ENCODE data around the gene SLC2A9. TPM values are rescaled to one million over a fixed set of nuclear protein-coding genes. Genes with fewer than 3 reads are reported as not detected.

Gene SLC2A9
- total RNA-seq, 1 donor from 2014 or later: 4.8 TPM

- no peak for TF ChIP-seq CTCF (IDR thresholded peaks at IDR 0.05; ENCODE audit: unreplicated experiment)
- Mint-ChIP-seq H3K27ac (no peak overlapping the region), H3K36me3 (no peaks in the 10 kb centered on the region), H3K9me3 (no peaks in the 10 kb centered on the region), H3K27me3 (ENCODE audit: low read depth) (peaks cover 11% of the 10 kb centered on the region), H3K4me3 (no peak overlapping the region), H3K4me1 (peaks cover 7% of the 10 kb centered on the region)
- DNase-seq (ENCODE audit: low spot score in 2 of 2, unreplicated experiment in 2 of 2): no peak
Observed at GRCh38 chr4:10001757-10002156, 19.5 kb downstream of the SLC2A9 start.

GRCh38 chr4:9999956-10000561 lies 21.2 kb downstream of the SLC2A9 start:
- Mint-ChIP-seq H3K27ac (no peak overlapping the region), H3K9me3 (no peaks in the 10 kb centered on the region), H3K4me3 (no peak overlapping the region), H3K36me3 (no peaks in the 10 kb centered on the region), H3K27me3 (ENCODE audit: low read depth) (peaks cover 12% of the 10 kb centered on the region), H3K4me1 (no peaks in the 10 kb centered on the region)
- no peak for DNase-seq (ENCODE audit: low spot score in 2 of 2, unreplicated experiment in 2 of 2)
- TF ChIP-seq CTCF (IDR thresholded peaks at IDR 0.05; ENCODE audit: unreplicated experiment): no peak

DNA sequence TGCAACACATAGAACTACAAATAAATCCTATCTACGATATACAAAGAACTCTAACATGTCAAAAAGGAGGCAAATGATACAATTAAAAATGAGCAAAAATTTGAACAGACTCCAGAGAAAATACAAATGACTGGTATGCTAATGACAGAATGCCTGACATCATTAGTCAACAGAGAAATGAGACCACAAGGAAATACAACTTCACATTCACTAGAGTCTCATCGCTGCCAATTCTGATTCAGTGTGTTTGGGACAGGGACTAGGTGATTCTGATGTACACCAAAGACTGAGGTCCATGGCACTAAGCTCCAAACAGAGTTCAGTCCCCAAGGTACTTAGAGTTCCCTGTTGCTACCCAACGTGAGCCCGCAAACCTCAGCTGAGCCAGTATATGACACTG lies 23.4 kb downstream of the SLC2A9 start:
- Mint-ChIP-seq H3K4me1 (no peaks in the 10 kb centered on the region), H3K27ac (no peak overlapping the region), H3K27me3 (ENCODE audit: low read depth) (peaks cover 16% of the 10 kb centered on the region), H3K36me3 (no peaks in the 10 kb centered on the region), H3K4me3 (no peak overlapping the region), H3K9me3 (no peaks in the 10 kb centered on the region)
- no peak for DNase-seq (ENCODE audit: low spot score in 2 of 2, unreplicated experiment in 2 of 2)
- TF ChIP-seq CTCF (IDR thresholded peaks at IDR 0.05; ENCODE audit: unreplicated experiment): no peak

GRCh38 chr4:9996319-9997110 lies 24.8 kb downstream of the SLC2A9 start:
- TF ChIP-seq CTCF (IDR thresholded peaks at IDR 0.05; ENCODE audit: unreplicated experiment): no peak
- DNase-seq (ENCODE audit: low spot score in 2 of 2, unreplicated experiment in 2 of 2): no peak
- Mint-ChIP-seq H3K4me1 (no peaks in the 10 kb centered on the region), H3K27ac (no peak overlapping the region), H3K9me3 (no peaks in the 10 kb centered on the region), H3K36me3 (no peaks in the 10 kb centered on the region), H3K4me3 (no peak overlapping the region), H3K27me3 (ENCODE audit: low read depth) (peaks cover 16% of the 10 kb centered on the region)

DNA sequence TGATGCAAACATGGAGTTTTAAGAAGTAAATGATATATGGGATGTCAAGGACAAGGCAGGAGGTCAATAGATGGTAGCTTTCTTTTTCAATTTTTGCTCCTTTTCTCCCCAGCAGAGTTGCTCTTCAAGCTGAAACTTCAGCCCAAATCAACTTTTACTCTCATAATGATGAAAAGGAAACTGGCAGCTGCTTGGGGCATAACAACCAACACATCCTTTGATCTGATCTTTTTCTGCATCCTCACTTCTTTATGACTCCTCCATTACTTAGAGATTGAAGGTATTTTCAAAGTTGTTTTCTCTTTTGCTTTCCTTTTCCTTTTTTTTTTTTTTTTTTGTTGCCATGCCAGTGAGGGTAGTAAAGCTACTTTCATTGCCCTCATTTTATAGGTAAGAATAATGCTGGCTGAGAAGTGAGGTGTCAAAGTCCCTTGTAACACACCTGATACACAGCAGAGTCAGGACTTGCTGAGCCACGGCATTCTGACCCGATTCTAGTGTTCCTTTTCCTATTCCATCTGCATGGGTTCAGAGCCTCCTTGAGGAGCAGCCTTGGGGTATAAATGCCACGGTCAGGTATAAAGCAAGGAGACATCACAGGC lies 26.9 kb downstream of the SLC2A9 start:
- no peaks in the 10 kb centered on the region for H3K36me3 Mint-ChIP-seq
- no peak for DNase-seq (ENCODE audit: low spot score in 2 of 2, unreplicated experiment in 2 of 2)
- no peak for TF ChIP-seq CTCF (IDR thresholded peaks at IDR 0.05; ENCODE audit: unreplicated experiment)
- no peaks in the 10 kb centered on the region for H3K4me1 Mint-ChIP-seq
- H3K4me3 Mint-ChIP-seq: no peak overlapping the region
- no peak overlapping the region for H3K27ac Mint-ChIP-seq
- H3K27me3 Mint-ChIP-seq (ENCODE audit: low read depth): peaks cover 14% of the 10 kb centered on the region
- no peaks in the 10 kb centered on the region for H3K9me3 Mint-ChIP-seq
